Panc1 (cell line): ENCODE results near the gene SLC6A15.

Experiments
- POLR2AphosphoS5 ChIP-seq: IDR thresholded peaks from 2 replicates; pipeline ENCODE4 v1.6.1; 2012; ENCODE audit warnings: mild to moderate bottlenecking, low read depth, low read length, moderate library complexity
- SIN3A ChIP-seq: IDR thresholded peaks from 2 replicates; pipeline ENCODE4 v1.6.1; 2012; ENCODE audit warnings: low read depth, mild to moderate bottlenecking, low read length, moderate library complexity, borderline replicate concordance; ENCODE audit not compliant: insufficient read depth
- TF ChIP-seq, protein P1 (sequence below): fragments of 450-650 bp; IDR thresholded peaks from 2 replicates; pipeline ENCODE4 v1.5.1; 2017; ENCODE audit warnings: mild to moderate bottlenecking

GRCh38 chr12:84857525-84858208 is 54.9 kb downstream of the SLC6A15 start:
- TF ChIP-seq, protein P1, sequence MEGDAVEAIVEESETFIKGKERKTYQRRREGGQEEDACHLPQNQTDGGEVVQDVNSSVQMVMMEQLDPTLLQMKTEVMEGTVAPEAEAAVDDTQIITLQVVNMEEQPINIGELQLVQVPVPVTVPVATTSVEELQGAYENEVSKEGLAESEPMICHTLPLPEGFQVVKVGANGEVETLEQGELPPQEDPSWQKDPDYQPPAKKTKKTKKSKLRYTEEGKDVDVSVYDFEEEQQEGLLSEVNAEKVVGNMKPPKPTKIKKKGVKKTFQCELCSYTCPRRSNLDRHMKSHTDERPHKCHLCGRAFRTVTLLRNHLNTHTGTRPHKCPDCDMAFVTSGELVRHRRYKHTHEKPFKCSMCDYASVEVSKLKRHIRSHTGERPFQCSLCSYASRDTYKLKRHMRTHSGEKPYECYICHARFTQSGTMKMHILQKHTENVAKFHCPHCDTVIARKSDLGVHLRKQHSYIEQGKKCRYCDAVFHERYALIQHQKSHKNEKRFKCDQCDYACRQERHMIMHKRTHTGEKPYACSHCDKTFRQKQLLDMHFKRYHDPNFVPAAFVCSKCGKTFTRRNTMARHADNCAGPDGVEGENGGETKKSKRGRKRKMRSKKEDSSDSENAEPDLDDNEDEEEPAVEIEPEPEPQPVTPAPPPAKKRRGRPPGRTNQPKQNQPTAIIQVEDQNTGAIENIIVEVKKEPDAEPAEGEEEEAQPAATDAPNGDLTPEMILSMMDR: no peak
- TF ChIP-seq SIN3A: no peak
- TF ChIP-seq POLR2AphosphoS5: no peak
